HepG2 (cell line): ENCODE measurements around the gene RHOT2. TPM values are rescaled to one million over a fixed set of nuclear protein-coding genes. Genes with fewer than 3 reads are reported as not detected.
A peak's percentile ranks its signal among the peaks of the same experiment; 100 is the strongest.

Experiments
- BCL6 ChIP-seq: IDR thresholded peaks from 2 replicates; pipeline ENCODE4 v1.6.1; 2016; ENCODE audit warnings: missing genetic modification reagents, missing compliant biosample characterization
- DDIT3 ChIP-seq: sonication (generic); formaldehyde crosslinking; IDR thresholded peaks from 2 replicates; pipeline ENCODE4 v1.4.0; 2020; ENCODE audit warnings: mild to moderate bottlenecking, missing genetic modification reagents
- EED ChIP-seq: sonication (generic); formaldehyde crosslinking; IDR thresholded peaks from 2 replicates; pipeline ENCODE4 v1.5.0; 2020; ENCODE audit warnings: mild to moderate bottlenecking, missing genetic modification reagents
- ELK4 ChIP-seq: sonication (generic); formaldehyde crosslinking; IDR thresholded peaks from 2 replicates; pipeline ENCODE4 v1.9.0; 2021; ENCODE audit warnings: missing genetic modification reagents, borderline replicate concordance
- FOXK1 ChIP-seq: sonication (generic); formaldehyde crosslinking; IDR thresholded peaks from 2 replicates; pipeline ENCODE4 v1.4.0; 2020; ENCODE audit warnings: low read depth, missing genetic modification reagents, borderline replicate concordance
- FOXP1 ChIP-seq, 2 experiments: fragments of 450-650 bp in 1 of 2; IDR thresholded peaks; 2 replicates each; pipeline ENCODE4 v1.6.1; 2017 to 2018; ENCODE audit warnings: antibody characterized with exemption in 1 of 2
- GLI4 ChIP-seq: sonication (generic); formaldehyde crosslinking; IDR thresholded peaks from 2 replicates; pipeline ENCODE4 v1.5.1; 2020; ENCODE audit warnings: missing genetic modification reagents, mild to moderate bottlenecking, moderate library complexity, borderline replicate concordance
- KDM5B ChIP-seq: sonication (generic); formaldehyde crosslinking; IDR thresholded peaks from 2 replicates; pipeline ENCODE4 v1.4.0; 2020; ENCODE audit warnings: missing genetic modification reagents, mild to moderate bottlenecking, borderline replicate concordance
- MBNL3 ChIP-seq: fragments of 250-450 bp; sonication (Bioruptor Pico); conservative IDR thresholded peaks from 2 replicates; pipeline ENCODE4 v1.8.0; 2022; ENCODE audit warnings: mild to moderate bottlenecking, inconsistent platforms
- MEIS2 ChIP-seq: sonication (generic); formaldehyde crosslinking; IDR thresholded peaks from 2 replicates; pipeline ENCODE4 v1.9.0; 2021; ENCODE audit warnings: mild to moderate bottlenecking, missing genetic modification reagents
- MXI1 ChIP-seq: IDR thresholded peaks from 3 replicates; pipeline ENCODE4 v1.6.1; 2012; ENCODE audit warnings: low read depth, low read length, inconsistent platforms, borderline replicate concordance
- NFYC ChIP-seq: IDR thresholded peaks from 2 replicates; pipeline ENCODE4 v1.6.1; 2016; ENCODE audit warnings: missing genetic modification reagents, missing compliant biosample characterization
- PHF21A ChIP-seq: sonication (generic); formaldehyde crosslinking; IDR thresholded peaks from 2 replicates; pipeline ENCODE4 v1.5.0; 2020; ENCODE audit warnings: mild to moderate bottlenecking, missing genetic modification reagents
- PLRG1 ChIP-seq: fragments of 450-650 bp; conservative IDR thresholded peaks from 2 replicates; pipeline ENCODE4 v1.6.1; 2016
- REPIN1 ChIP-seq: sonication (generic); formaldehyde crosslinking; IDR thresholded peaks from 2 replicates; pipeline ENCODE4 v1.8.0; 2022; ENCODE audit warnings: missing genetic modification reagents, low read depth, mild to moderate bottlenecking, borderline replicate concordance
- ZC3H4 ChIP-seq: sonication (generic); formaldehyde crosslinking; IDR thresholded peaks from 2 replicates; pipeline ENCODE4 v1.4.0; 2020; ENCODE audit warnings: missing genetic modification reagents, borderline replicate concordance
- ZKSCAN8 ChIP-seq: IDR thresholded peaks from 2 replicates; pipeline ENCODE4 v1.6.1; 2016; ENCODE audit warnings: borderline replicate concordance, missing genetic modification reagents, missing compliant biosample characterization
- ZMAT3 ChIP-seq: sonication (generic); formaldehyde crosslinking; conservative IDR thresholded peaks from 2 replicates; pipeline ENCODE4 v1.7.0; 2021; ENCODE audit warnings: missing genetic modification reagents
- ZNF260 ChIP-seq: sonication (generic); formaldehyde crosslinking; IDR thresholded peaks from 2 replicates; pipeline ENCODE4 v1.4.0; 2020; ENCODE audit warnings: missing genetic modification reagents, low read depth, mild to moderate bottlenecking, borderline replicate concordance
- ZNF274 ChIP-seq: sonication (generic); formaldehyde crosslinking; IDR thresholded peaks from 2 replicates; pipeline ENCODE4 v1.5.1; 2020; ENCODE audit warnings: mild to moderate bottlenecking, missing genetic modification reagents
- ZNF292 ChIP-seq: sonication (generic); formaldehyde crosslinking; IDR thresholded peaks from 2 replicates; pipeline ENCODE4 v1.8.1; 2022; ENCODE audit warnings: mild to moderate bottlenecking, low read depth, missing genetic modification reagents, borderline replicate concordance
- ZNF333 ChIP-seq: sonication (generic); formaldehyde crosslinking; IDR thresholded peaks from 2 replicates; pipeline ENCODE4 v1.4.0; 2020; ENCODE audit warnings: mild to moderate bottlenecking, missing genetic modification reagents, borderline replicate concordance
- ZNF451 ChIP-seq: sonication (generic); formaldehyde crosslinking; IDR thresholded peaks from 2 replicates; pipeline ENCODE4 v1.5.0; 2020; ENCODE audit warnings: mild to moderate bottlenecking, missing genetic modification reagents
- ZNF530 ChIP-seq: sonication (generic); formaldehyde crosslinking; IDR thresholded peaks from 2 replicates; pipeline ENCODE4 v1.5.0; 2020; ENCODE audit warnings: low read depth, mild to moderate bottlenecking, missing genetic modification reagents
- ZNF605 ChIP-seq: sonication (generic); formaldehyde crosslinking; IDR thresholded peaks from 2 replicates; pipeline ENCODE4 v1.8.0; 2022; ENCODE audit warnings: mild to moderate bottlenecking, missing genetic modification reagents
- ZNF780A ChIP-seq: sonication (generic); formaldehyde crosslinking; IDR thresholded peaks from 2 replicates; pipeline ENCODE4 v1.8.0; 2022; ENCODE audit warnings: mild to moderate bottlenecking, missing genetic modification reagents, moderate library complexity
- ZNF784 ChIP-seq: sonication (generic); formaldehyde crosslinking; IDR thresholded peaks from 2 replicates; pipeline ENCODE4 v1.5.1; 2020; ENCODE audit warnings: missing genetic modification reagents, mild to moderate bottlenecking, borderline replicate concordance
- ZNF83 ChIP-seq: sonication (generic); formaldehyde crosslinking; IDR thresholded peaks from 2 replicates; pipeline ENCODE4 v1.4.0; 2020; ENCODE audit warnings: missing genetic modification reagents, mild to moderate bottlenecking, borderline replicate concordance
- ZNF841 ChIP-seq: sonication (generic); formaldehyde crosslinking; IDR thresholded peaks from 2 replicates; pipeline ENCODE4 v1.8.1; 2023; ENCODE audit warnings: missing genetic modification reagents, borderline replicate concordance
- ZSCAN20 ChIP-seq: sonication (generic); formaldehyde crosslinking; IDR thresholded peaks from 2 replicates; pipeline ENCODE4 v1.4.0; 2020; ENCODE audit warnings: missing genetic modification reagents, mild to moderate bottlenecking, borderline replicate concordance
- ZSCAN29 ChIP-seq: sonication (generic); formaldehyde crosslinking; conservative IDR thresholded peaks from 2 replicates; pipeline ENCODE4 v1.4.0; 2020; ENCODE audit warnings: mild to moderate bottlenecking, missing genetic modification reagents
- polyA plus RNA-seq, 8 experiments: library from polyadenylated mRNA; depleted of rRNA in 3 of 8; stranded (reverse) in 7 of 8; unstranded in 1 of 8; fragments of >200 nt; fragmentation: Illumina TruSeq in 4 of 8; extraction: Trizol in 4 of 8; gene quantifications; 2 replicates each; pipeline versions ENCODE4 v1.2.1 to v1.2.3, GENCODE V29; 2011 to 2016; ENCODE audit warnings: low read depth in 4 of 8, missing spikeins in 1 of 8, mixed read lengths in 1 of 8; ENCODE audit not compliant: insufficient read depth in 1 of 8
- total RNA-seq, 5 experiments: library from RNA; depleted of rRNA; stranded (reverse); fragments of >200 nt; fragmentation: Illumina TruSeq; extraction: Trizol; gene quantifications; 2 replicates each; pipeline ENCODE4 v1.2.3, GENCODE V29; 2016; ENCODE audit warnings: low read depth in 1 of 5

The RHOT2 gene
- total and polyA plus RNA-seq, 2 of the 13 experiments (the other 11 are each of a cell fraction or from before 2014, with no cell fraction given) = 63.6 to 76.9 TPM

- peak; percentile 58; the same call in 1 of the 2 replicates for TF ChIP-seq FOXK1 (CRISPR knock-in tag)
- no peak for TF ChIP-seq ZNF274 (CRISPR knock-in tag)
- no peak for TF ChIP-seq BCL6
- no peak for TF ChIP-seq EED (CRISPR knock-in tag)
- peak; percentile 77; the same call in 1 of the 3 replicates for TF ChIP-seq MXI1
- TF ChIP-seq PHF21A (CRISPR knock-in tag) = no peak
- no peak for TF ChIP-seq ZNF292
- TF ChIP-seq ZNF605 (CRISPR knock-in tag) = no peak; the same call in 1 of the 2 replicates
- TF ChIP-seq ZMAT3 (CRISPR knock-in tag) = no peak; the same call in 1 of the 2 replicates
- TF ChIP-seq ZNF333 = no peak
- TF ChIP-seq ZC3H4 = no peak
- no peak for TF ChIP-seq REPIN1 (CRISPR knock-in tag)
- TF ChIP-seq ZSCAN20 (CRISPR knock-in tag) = no peak
- no peak for TF ChIP-seq FOXP1 (IDR thresholded peaks at IDR 0.05)
- no peak for TF ChIP-seq FOXP1 (CRISPR knock-in tag; IDR thresholded peaks at IDR 0.05)
- TF ChIP-seq GLI4 (CRISPR knock-in tag) = no peak
- no peak for TF ChIP-seq ZNF780A (CRISPR knock-in tag)
- TF ChIP-seq MBNL3 (CRISPR knock-in tag) = no peak
- no peak for TF ChIP-seq ELK4 (CRISPR knock-in tag)
- no peak for TF ChIP-seq ZNF784
- no peak for TF ChIP-seq ZSCAN29 (CRISPR knock-in tag)
- TF ChIP-seq ZNF530 (CRISPR knock-in tag) = no peak
- TF ChIP-seq ZNF451 (CRISPR knock-in tag) = no peak
- TF ChIP-seq ZNF841 (CRISPR knock-in tag) = no peak
- peak; percentile 63; the same call in 1 of the 2 replicates for TF ChIP-seq MEIS2 (CRISPR knock-in tag)
- no peak for TF ChIP-seq KDM5B (CRISPR knock-in tag)
- no peak for TF ChIP-seq ZKSCAN8 (CRISPR knock-in tag)
- TF ChIP-seq NFYC (CRISPR knock-in tag) = no peak
- TF ChIP-seq DDIT3 (CRISPR knock-in tag) = no peak
- no peak for TF ChIP-seq ZNF260
- no peak for TF ChIP-seq ZNF83 (CRISPR knock-in tag)
- no peak for TF ChIP-seq PLRG1
Observed at GRCh38 chr16:648071-648780, 19.7 kb upstream of the RHOT2 start (continued).
